ENCODE data around the gene GSK3B. TPM values are rescaled to one million over a fixed set of nuclear protein-coding genes. Genes with fewer than 3 reads are reported as not detected.

GSK3B gene
- total RNA-seq, 1 donor from 2014 or later = 60.8 TPM

- FAIRE-seq (no peak), DNase-seq (ENCODE audit: low read depth) (no peak)
- peaks cover 1% of the 10 kb centered on the region for H3K36me3 ChIP-seq (ENCODE audit: control insufficient read depth, insufficient read depth, low read length)
- no peak overlapping the region for H3K4me3 ChIP-seq (ENCODE audit: low read depth, low read length)
- no peaks in the 10 kb centered on the region for H3K27me3 ChIP-seq (ENCODE audit: control insufficient read depth, insufficient read depth, low read length)
- TF ChIP-seq CTCF (IDR thresholded peaks at IDR 0.05; ENCODE audit: insufficient read depth, low read length, severe bottlenecking) = no peak
Observed at GRCh38 chr3:119835556-119835955, 258.7 kb downstream of the GSK3B start.

GRCh38 chr3:119834754-119835370 is 259.4 kb downstream of the GSK3B start:
- no peak for TF ChIP-seq CTCF (IDR thresholded peaks at IDR 0.05; ENCODE audit: insufficient read depth, low read length, severe bottlenecking)
- H3K36me3 ChIP-seq (ENCODE audit: control insufficient read depth, insufficient read depth, low read length) = peaks cover 1% of the 10 kb centered on the region
- DNase-seq (ENCODE audit: low read depth) = no peak
- H3K4me3 ChIP-seq (ENCODE audit: low read depth, low read length) = no peak overlapping the region
- FAIRE-seq = no peak
- H3K27me3 ChIP-seq (ENCODE audit: control insufficient read depth, insufficient read depth, low read length) = no peaks in the 10 kb centered on the region

GRCh38 chr3:119831941-119832371 is 262.3 kb downstream of the GSK3B start:
- TF ChIP-seq CTCF (IDR thresholded peaks at IDR 0.05; ENCODE audit: insufficient read depth, low read length, severe bottlenecking) = no peak
- FAIRE-seq = no peak
- H3K4me3 ChIP-seq (ENCODE audit: low read depth, low read length) = no peak overlapping the region
- H3K36me3 ChIP-seq (ENCODE audit: control insufficient read depth, insufficient read depth, low read length) = no peaks in the 10 kb centered on the region
- no peaks in the 10 kb centered on the region for H3K27me3 ChIP-seq (ENCODE audit: control insufficient read depth, insufficient read depth, low read length)
- no peak for DNase-seq (ENCODE audit: low read depth)

GRCh38 chr3:119831022-119831421 is 263.2 kb downstream of the GSK3B start:
- FAIRE-seq = no peak
- no peak for DNase-seq (ENCODE audit: low read depth)
- Histone ChIP-seq H3K36me3 (ENCODE audit: control insufficient read depth, insufficient read depth, low read length) (peaks cover 3% of the 10 kb centered on the region), H3K27me3 (ENCODE audit: control insufficient read depth, insufficient read depth, low read length) (no peaks in the 10 kb centered on the region), H3K4me3 (ENCODE audit: low read depth, low read length) (no peak overlapping the region)
- no peak for TF ChIP-seq CTCF (IDR thresholded peaks at IDR 0.05; ENCODE audit: insufficient read depth, low read length, severe bottlenecking)

- no peaks in the 10 kb centered on the region for H3K27me3 ChIP-seq (ENCODE audit: control insufficient read depth, insufficient read depth, low read length)
- FAIRE-seq = no peak
- peaks cover 3% of the 10 kb centered on the region for H3K36me3 ChIP-seq (ENCODE audit: control insufficient read depth, insufficient read depth, low read length)
- no peak for DNase-seq (ENCODE audit: low read depth)
- no peak for TF ChIP-seq CTCF (IDR thresholded peaks at IDR 0.05; ENCODE audit: insufficient read depth, low read length, severe bottlenecking)
- no peak overlapping the region for H3K4me3 ChIP-seq (ENCODE audit: low read depth, low read length)
Observed at GRCh38 chr3:119829420-119829819, 264.8 kb downstream of the GSK3B start.

Data from bronchial epithelial cell (primary cell).